SU-DHL-6 (cell line): ENCODE results near the gene CNTN4.

Source experiments
- EZH2phosphoT487 ChIP-seq: fragments of 200-600 bp; sonication (generic), shearing (Covaris generic); conservative IDR thresholded peaks from 2 replicates; pipeline ENCODE4 v1.6.1; 2018; ENCODE audit warnings: mild to moderate bottlenecking, antibody characterized with exemption, low read length, moderate library complexity, mixed read lengths
- TF ChIP-seq, protein P1 (sequence below): fragments of 200-600 bp; sonication (generic); IDR thresholded peaks from one replicate; pipeline ENCODE4 v1.5.1; 2017; ENCODE audit warnings: antibody characterized with exemption, mild to moderate bottlenecking, low read length, moderate library complexity; ENCODE audit not compliant: insufficient read depth, poor library complexity, severe bottlenecking

- TF ChIP-seq, protein P1, sequence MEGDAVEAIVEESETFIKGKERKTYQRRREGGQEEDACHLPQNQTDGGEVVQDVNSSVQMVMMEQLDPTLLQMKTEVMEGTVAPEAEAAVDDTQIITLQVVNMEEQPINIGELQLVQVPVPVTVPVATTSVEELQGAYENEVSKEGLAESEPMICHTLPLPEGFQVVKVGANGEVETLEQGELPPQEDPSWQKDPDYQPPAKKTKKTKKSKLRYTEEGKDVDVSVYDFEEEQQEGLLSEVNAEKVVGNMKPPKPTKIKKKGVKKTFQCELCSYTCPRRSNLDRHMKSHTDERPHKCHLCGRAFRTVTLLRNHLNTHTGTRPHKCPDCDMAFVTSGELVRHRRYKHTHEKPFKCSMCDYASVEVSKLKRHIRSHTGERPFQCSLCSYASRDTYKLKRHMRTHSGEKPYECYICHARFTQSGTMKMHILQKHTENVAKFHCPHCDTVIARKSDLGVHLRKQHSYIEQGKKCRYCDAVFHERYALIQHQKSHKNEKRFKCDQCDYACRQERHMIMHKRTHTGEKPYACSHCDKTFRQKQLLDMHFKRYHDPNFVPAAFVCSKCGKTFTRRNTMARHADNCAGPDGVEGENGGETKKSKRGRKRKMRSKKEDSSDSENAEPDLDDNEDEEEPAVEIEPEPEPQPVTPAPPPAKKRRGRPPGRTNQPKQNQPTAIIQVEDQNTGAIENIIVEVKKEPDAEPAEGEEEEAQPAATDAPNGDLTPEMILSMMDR: no peak
- no peak for TF ChIP-seq EZH2phosphoT487
Measured at GRCh38 chr3:2485027-2485375, 386.3 kb downstream of the CNTN4 start.
